GM19239 (cell line): ENCODE data around the gene PER2.
"Not testable (repeated sequence)": the region's sequence is repeated elsewhere in the genome, so short reads cannot be mapped to it uniquely, and the experiment has no call there.

Source experiments
- DNase-seq: peaks from one replicate; pipeline ENCODE4 v3.0.0; 2011; ENCODE audit warnings: low spot score; ENCODE audit not compliant: insufficient read length
- FAIRE-seq: peaks from 2 replicates; lab custom pipeline; 2011; peaks lifted over from hg19 to GRCh38; lab: Jason Lieb, UNC

Gene PER2

GRCh38 chr2:238310721-238311120, 22.3 kb upstream of the PER2 start:
- DNase-seq, FAIRE-seq: not testable (repeated sequence)

- no peak for DNase-seq
- no peak for FAIRE-seq
These were observed 19.8 kb upstream of the PER2 start for GRCh38 chr2:238308177-238308576.

GRCh38 chr2:238306672-238306998, 18.2 kb upstream of the PER2 start:
- no peak for FAIRE-seq
- DNase-seq: no peak

GRCh38 chr2:238305965-238306671, 17.7 kb upstream of the PER2 start:
- DNase-seq: no peak
- no peak for FAIRE-seq

GRCh38 chr2:238305092-238305862, 16.9 kb upstream of the PER2 start:
- DNase-seq: no peak

GRCh38 chr2:238304116-238304515, 15.7 kb upstream of the PER2 start:
- FAIRE-seq (no peak), DNase-seq (no peak)

More at GRCh38 chr2:238305092-238305862, 16.9 kb upstream of the PER2 start:
- FAIRE-seq: no peak

- no peak for FAIRE-seq
- no peak for DNase-seq
These were observed 14.3 kb upstream of the PER2 start for GRCh38 chr2:238302751-238303150.

- no peak for FAIRE-seq
These were observed 13.7 kb upstream of the PER2 start for GRCh38 chr2:238302087-238302486.

GRCh38 chr2:238299803-238300202, 11.4 kb upstream of the PER2 start:
- no peak for DNase-seq
- FAIRE-seq: no peak

More at GRCh38 chr2:238302087-238302486, 13.7 kb upstream of the PER2 start:
- no peak for DNase-seq

GRCh38 chr2:238296638-238297457, 8.4 kb upstream of the PER2 start:
- no peak for DNase-seq
- no peak for FAIRE-seq

- no peak for FAIRE-seq
- DNase-seq: no peak
These were observed 7.0 kb upstream of the PER2 start for GRCh38 chr2:238295144-238296112.

- no peak for FAIRE-seq
- DNase-seq: no peak
These were observed 6.2 kb upstream of the PER2 start for GRCh38 chr2:238294393-238295143.

GRCh38 chr2:238294046-238294392, 5.6 kb upstream of the PER2 start:
- FAIRE-seq: no peak
- no peak for DNase-seq

GRCh38 chr2:238291550-238292281, 3.3 kb upstream of the PER2 start:
- no peak for DNase-seq
- no peak for FAIRE-seq

- DNase-seq (no peak), FAIRE-seq (no peak)
These were observed 2.5 kb upstream of the PER2 start for GRCh38 chr2:238290715-238291549.

GRCh38 chr2:238290091-238290509, 1.7 kb upstream of the PER2 start:
- DNase-seq (no peak), FAIRE-seq (no peak)

GRCh38 chr2:238289574-238289973, 1.2 kb upstream of the PER2 start:
- no peak for FAIRE-seq
- no peak for DNase-seq
